Smooth muscle cell (in vitro differentiated cells): ENCODE data around the gene CUL1. TPM values are rescaled to one million over a fixed set of nuclear protein-coding genes. Genes with fewer than 3 reads are reported as not detected.

Experiments used
- DNase-seq: peaks from one replicate; lab custom pipeline; 2025; ENCODE audit not compliant: unreplicated experiment; lab: John Stamatoyannopoulos, UW
- H2AFZ ChIP-seq: fragments of 200-600 bp; sonication (generic); 2 replicates; pipeline ENCODE4 v1.6.0; 2016; ENCODE audit warnings: antibody characterized with exemption, low read depth, mild to moderate bottlenecking
- H3F3A ChIP-seq: fragments of 200-600 bp; sonication (generic); 2 replicates; pipeline ENCODE4 v1.6.0; 2017; ENCODE audit warnings: antibody characterized with exemption, low read depth
- H3K27ac ChIP-seq: fragments of 200-600 bp; sonication (generic); 2 replicates; pipeline ENCODE4 v1.5.1; 2016; ENCODE audit warnings: low read depth, mild to moderate bottlenecking
- H3K27me3 ChIP-seq: fragments of 200-600 bp; sonication (generic); 2 replicates; pipeline ENCODE4 v1.6.1; 2016; ENCODE audit warnings: low read depth, mild to moderate bottlenecking
- H3K36me3 ChIP-seq: fragments of 200-600 bp; sonication (generic); 2 replicates; pipeline ENCODE4 v1.5.1; 2016; ENCODE audit warnings: low read depth
- H3K4me1 ChIP-seq: fragments of 200-600 bp; sonication (generic); 2 replicates; pipeline ENCODE4 v1.5.1; 2016; ENCODE audit warnings: low read depth
- H3K4me2 ChIP-seq: fragments of 200-600 bp; sonication (generic); 2 replicates; pipeline ENCODE4 v1.6.0; 2016; ENCODE audit warnings: mild to moderate bottlenecking
- H3K4me3 ChIP-seq: fragments of 200-600 bp; sonication (generic); 2 replicates; pipeline ENCODE4 v1.5.1; 2016; ENCODE audit warnings: mild to moderate bottlenecking
- H3K79me2 ChIP-seq: fragments of 200-600 bp; sonication (generic); 2 replicates; pipeline ENCODE4 v1.6.0; 2016; ENCODE audit warnings: low read depth, mild to moderate bottlenecking
- H3K9ac ChIP-seq: fragments of 200-600 bp; sonication (generic); 2 replicates; pipeline ENCODE4 v1.6.0; 2016; ENCODE audit warnings: low read depth
- H3K9me3 ChIP-seq: fragments of 200-600 bp; sonication (generic); replicated peaks from 2 replicates; pipeline ENCODE4 v1.5.1; 2016; ENCODE audit warnings: low read depth
- H4K20me1 ChIP-seq: fragments of 200-600 bp; sonication (generic); 2 replicates; pipeline ENCODE4 v1.6.0; 2016; ENCODE audit warnings: low read depth
- WGBS: methylation state at CpG from one replicate; pipeline ENCODE4 v1.1.7; 2016; ENCODE audit warnings: low lambda C conversion rate; 5-methylcytosine and 5-hydroxymethylcytosine counted together
- polyA plus RNA-seq: library from polyadenylated mRNA; unstranded; fragments of >200 nt; fragmentation: Nextera tagmentation; extraction: Ambion mirVana; gene quantifications from 2 replicates; pipeline ENCODE4 v1.2.1, GENCODE V29; 2016
- total RNA-seq: library from RNA; depleted of rRNA; stranded (reverse); fragments of >200 nt; gene quantifications from 2 replicates; pipeline ENCODE4 v1.2.3, GENCODE V29; 2014
- TF ChIP-seq, protein P1 (sequence below): fragments of 200-600 bp; sonication (generic); IDR thresholded peaks from 2 replicates; pipeline ENCODE4 v1.5.1; 2017; ENCODE audit warnings: borderline replicate concordance, mild to moderate bottlenecking, antibody characterized with exemption; ENCODE audit not compliant: insufficient read depth, poor library complexity, severe bottlenecking

CUL1 gene
- total and polyA plus RNA-seq, 2 experiments from 2014 or later: 38.2 to 44.8 TPM

DNA sequence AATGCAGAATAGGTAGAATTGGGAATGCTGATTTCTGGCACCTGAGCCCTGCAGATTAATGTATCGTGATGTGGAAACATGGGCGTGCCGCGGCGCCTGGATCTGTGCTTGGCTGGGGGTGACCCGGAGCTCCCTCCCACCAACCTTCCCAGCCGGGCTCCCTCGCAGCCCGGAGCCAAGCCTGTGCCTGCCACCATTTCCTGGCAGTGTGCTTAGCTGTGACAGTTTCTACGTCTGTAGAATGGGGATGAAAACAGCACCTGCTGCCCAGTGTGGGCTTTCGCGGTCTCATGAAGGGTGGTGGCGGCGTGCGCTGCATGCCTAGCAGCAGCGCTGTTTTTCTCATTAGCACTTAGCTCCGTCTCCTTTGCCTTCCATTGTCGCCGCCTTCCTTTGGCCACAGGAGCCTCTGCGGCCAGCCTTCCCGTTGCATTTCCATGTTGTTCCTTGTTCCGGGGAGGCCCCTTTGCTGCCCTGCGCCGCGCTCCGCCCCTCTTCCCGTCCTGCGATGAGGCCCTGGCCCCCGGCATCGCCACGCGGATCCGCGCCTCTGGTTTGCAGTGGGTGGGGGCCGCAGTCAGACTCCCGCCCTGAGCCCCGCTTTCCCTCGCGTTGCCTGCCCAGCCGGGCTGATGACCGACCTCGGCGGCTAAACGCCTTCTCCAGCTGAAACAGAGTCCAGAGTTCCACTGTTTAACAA is 84.2 kb downstream of the CUL1 start:
- Histone ChIP-seq H2AFZ (no peak overlapping the region), H3K9ac (no peak overlapping the region), H3K27ac (no peak overlapping the region), H3F3A (no peaks in the 10 kb centered on the region), H3K4me2 (no peak overlapping the region), H3K27me3 (no peaks in the 10 kb centered on the region), H3K9me3 (no peaks in the 10 kb centered on the region), H3K36me3 (peaks cover 11% of the 10 kb centered on the region), H3K79me2 (peaks cover 5% of the 10 kb centered on the region), H3K4me1 (no peaks in the 10 kb centered on the region), H3K4me3 (no peak overlapping the region), H4K20me1 (peaks cover 5% of the 10 kb centered on the region)
- TF ChIP-seq, protein P1, sequence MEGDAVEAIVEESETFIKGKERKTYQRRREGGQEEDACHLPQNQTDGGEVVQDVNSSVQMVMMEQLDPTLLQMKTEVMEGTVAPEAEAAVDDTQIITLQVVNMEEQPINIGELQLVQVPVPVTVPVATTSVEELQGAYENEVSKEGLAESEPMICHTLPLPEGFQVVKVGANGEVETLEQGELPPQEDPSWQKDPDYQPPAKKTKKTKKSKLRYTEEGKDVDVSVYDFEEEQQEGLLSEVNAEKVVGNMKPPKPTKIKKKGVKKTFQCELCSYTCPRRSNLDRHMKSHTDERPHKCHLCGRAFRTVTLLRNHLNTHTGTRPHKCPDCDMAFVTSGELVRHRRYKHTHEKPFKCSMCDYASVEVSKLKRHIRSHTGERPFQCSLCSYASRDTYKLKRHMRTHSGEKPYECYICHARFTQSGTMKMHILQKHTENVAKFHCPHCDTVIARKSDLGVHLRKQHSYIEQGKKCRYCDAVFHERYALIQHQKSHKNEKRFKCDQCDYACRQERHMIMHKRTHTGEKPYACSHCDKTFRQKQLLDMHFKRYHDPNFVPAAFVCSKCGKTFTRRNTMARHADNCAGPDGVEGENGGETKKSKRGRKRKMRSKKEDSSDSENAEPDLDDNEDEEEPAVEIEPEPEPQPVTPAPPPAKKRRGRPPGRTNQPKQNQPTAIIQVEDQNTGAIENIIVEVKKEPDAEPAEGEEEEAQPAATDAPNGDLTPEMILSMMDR: no peak
- WGBS: 93% methylated on average over 44 of the region's 44 CpGs
- no peak for DNase-seq

DNA sequence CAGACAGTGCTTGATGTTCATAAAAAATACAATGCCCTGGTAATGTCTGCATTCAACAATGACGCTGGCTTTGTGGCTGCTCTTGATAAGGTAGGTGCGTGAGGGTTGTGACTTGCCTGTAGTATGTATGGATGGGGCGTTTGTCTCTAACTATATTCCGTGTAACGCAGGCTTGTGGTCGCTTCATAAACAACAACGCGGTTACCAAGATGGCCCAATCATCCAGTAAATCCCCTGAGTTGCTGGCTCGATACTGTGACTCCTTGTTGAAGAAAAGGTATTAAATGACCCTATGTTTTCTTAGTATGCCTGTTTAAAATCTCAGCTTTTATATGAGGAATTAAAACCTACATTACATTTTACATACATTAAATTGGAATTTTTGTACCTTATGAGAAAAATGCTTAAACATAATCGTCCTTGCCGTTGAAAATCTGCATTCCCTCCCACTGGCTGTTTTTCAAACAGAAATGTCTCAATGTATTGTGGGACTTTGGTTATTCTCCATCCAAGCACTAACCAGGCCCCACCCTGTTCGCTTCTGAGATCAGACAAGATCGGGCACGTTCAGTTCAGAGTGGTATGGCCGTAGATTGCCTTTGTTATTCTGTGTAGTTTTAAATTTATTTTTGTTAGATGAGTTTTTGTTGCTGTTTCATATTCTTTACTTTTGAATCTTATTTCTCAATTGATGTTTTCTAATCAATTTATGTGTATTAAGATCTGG is 85.3 kb downstream of the CUL1 start:
- peaks cover 5% of the 10 kb centered on the region for H4K20me1 ChIP-seq
- no peak for DNase-seq
- no peak overlapping the region for H2AFZ ChIP-seq
- H3K27me3 ChIP-seq: no peaks in the 10 kb centered on the region
- no peak overlapping the region for H3K4me2 ChIP-seq
- H3K36me3 ChIP-seq: peaks cover 14% of the 10 kb centered on the region
- no peaks in the 10 kb centered on the region for H3K9me3 ChIP-seq
- H3F3A ChIP-seq: no peaks in the 10 kb centered on the region
- H3K4me3 ChIP-seq: no peak overlapping the region
- peaks cover 5% of the 10 kb centered on the region for H3K79me2 ChIP-seq
- 82% methylated on average over 15 of the region's 15 CpGs for WGBS
- no peaks in the 10 kb centered on the region for H3K4me1 ChIP-seq
- TF ChIP-seq, protein P1: no peak
- H3K9ac ChIP-seq: no peak overlapping the region
- peak overlapping the region; percentile 27 for H3K27ac ChIP-seq

DNA sequence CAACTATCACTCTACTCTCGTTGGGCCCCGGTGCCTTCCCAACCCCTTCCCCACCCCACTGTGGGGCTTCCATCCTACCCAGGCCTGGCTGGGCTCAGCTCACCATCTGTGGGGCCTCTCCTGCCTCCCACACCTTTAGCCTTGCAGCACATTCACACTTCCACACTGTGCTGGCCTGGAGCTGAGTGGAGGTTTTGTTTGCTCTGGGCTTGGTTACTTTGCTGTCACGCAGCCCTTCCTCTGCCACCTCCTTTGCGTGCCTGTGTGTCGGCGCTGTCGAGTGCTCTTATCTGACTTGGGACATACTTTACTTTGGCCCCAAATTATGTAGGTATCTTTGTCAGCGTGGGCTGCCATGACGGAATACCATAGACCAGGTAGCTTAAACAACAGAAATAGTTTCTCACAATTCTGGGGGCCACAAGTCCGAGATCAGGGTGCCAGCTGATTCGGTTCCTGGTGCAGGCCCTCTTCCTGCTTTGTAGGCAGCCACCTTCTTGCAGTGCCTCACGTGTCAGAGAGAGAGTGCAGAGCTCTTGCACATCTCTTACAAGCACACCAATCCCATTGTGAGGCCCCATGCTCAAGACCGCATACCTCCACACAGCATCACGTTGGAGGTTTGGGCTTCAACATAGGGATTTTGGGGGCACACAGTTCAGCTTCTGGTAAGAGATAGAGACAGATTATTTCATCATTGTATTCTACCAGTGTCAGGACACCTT is 89.0 kb downstream of the CUL1 start:
- 96% methylated on average over 14 of the region's 14 CpGs for WGBS
- Histone ChIP-seq H3K4me3 (no peak overlapping the region), H3K9ac (no peak overlapping the region), H3K9me3 (no peaks in the 10 kb centered on the region), H3K36me3 (peaks cover 29% of the 10 kb centered on the region), H3F3A (no peaks in the 10 kb centered on the region), H2AFZ (no peak overlapping the region), H4K20me1 (no peaks in the 10 kb centered on the region), H3K4me2 (no peak overlapping the region), H3K27me3 (no peaks in the 10 kb centered on the region), H3K27ac (no peak overlapping the region), H3K79me2 (peaks cover 5% of the 10 kb centered on the region), H3K4me1 (no peaks in the 10 kb centered on the region)
- DNase-seq: no peak
- TF ChIP-seq, protein P1: no peak
